Measurements from ENCODE around the gene POLA1.
A peak's percentile ranks its signal among the peaks of the same experiment; 100 is the strongest.

The POLA1 gene

GRCh38 chrX:25007059-25008053, 313.6 kb downstream of the POLA1 start:
- H3K27ac ChIP-seq, result no peak overlapping the region
- no peak for TF ChIP-seq CTCF (conservative IDR thresholded peaks at IDR 0.05)
- no peak for TF ChIP-seq ZFX (IDR thresholded peaks at IDR 0.05)

DNA sequence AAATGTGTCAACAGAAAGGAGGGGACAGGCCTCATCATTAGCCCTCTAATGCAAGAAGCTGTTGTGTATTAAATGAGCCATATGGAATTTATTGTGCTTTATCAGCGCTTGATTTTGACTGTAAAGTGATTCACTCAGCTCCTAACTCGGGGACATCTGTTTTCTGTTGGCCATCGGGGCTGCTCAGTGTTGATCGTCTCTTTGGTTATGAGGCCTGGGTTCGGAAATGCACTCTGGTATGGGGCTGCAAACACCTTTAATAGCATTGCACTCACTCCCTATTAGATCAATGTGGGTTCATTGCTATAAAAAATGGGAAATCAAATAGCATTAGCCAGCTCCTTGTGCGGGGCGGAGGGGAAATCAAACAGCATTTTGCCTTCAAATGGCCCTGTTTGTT, 315.7 kb downstream of the POLA1 start:
- no peak overlapping the region for H3K27ac ChIP-seq
- TF ChIP-seq ZFX (IDR thresholded peaks at IDR 0.05) (no peak), CTCF (conservative IDR thresholded peaks at IDR 0.05) (no peak)

GRCh38 chrX:25010784-25011588, 317.3 kb downstream of the POLA1 start:
- H3K27ac ChIP-seq, result no peak overlapping the region
- TF ChIP-seq CTCF (conservative IDR thresholded peaks at IDR 0.05) (no peak), ZFX (IDR thresholded peaks at IDR 0.05) (no peak)

DNA sequence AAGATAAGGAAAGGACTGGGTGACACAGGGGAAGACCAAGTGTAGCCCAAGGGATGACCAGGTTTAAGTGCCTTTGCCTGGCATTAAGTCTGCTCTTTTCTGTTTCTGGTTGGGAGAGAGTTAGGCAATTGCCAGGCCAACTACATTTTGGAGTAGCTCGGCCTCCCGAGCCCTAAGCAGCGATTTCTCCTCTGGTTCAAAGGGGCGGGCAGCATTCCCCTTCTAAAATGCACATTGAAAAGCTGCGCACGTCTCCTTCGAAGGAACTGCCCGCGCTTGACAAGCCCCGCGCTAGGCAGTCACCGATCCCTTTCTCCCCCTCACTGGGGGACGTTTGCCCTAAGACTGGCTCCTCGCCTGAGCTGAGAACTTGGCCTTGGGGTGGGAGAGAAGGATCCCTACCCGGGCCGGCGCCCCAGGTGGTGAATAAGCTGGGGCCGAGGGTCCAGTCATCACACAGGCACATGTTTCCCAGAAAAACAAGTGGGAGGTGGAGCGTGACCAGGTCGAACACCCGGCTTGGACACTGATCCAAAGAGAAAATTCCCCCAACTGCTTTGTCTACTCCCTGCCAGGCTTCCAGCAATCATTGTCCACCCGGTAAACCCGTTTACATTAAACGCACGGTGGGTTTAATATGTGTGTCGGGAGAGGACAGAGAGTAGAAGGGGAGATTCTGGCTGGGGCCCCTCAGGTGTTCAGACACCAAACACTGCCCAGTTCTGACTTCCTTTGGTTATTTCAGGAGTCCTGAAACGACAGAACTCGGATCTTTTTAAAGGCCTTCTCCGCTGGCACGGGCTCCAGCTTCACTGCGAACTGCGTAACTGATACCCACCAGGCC, 318.1 kb downstream of the POLA1 start:
- no peak for TF ChIP-seq ZFX (IDR thresholded peaks at IDR 0.05)
- TF ChIP-seq CTCF (conservative IDR thresholded peaks at IDR 0.05), result no peak
- no peak overlapping the region for H3K27ac ChIP-seq

DNA sequence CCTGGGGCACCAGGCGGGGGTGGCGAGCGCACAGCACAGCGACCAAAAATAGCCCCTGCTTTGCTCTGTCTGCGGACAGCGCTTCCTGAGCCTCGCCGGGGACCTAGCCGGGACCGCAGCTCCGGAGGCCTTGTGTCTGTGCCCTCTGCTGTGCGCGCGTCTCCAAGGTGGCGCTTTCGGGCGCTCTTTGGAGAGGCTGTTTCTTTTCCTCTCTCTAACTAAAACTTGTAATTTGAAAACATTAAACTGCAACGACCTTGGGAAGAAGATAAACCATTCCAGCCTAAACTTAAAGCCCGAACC, 318.7 kb downstream of the POLA1 start:
- peak overlapping the region; percentile 23; the same call in 1 of the 2 replicates for H3K27ac ChIP-seq
- TF ChIP-seq CTCF (conservative IDR thresholded peaks at IDR 0.05) (no peak), ZFX (IDR thresholded peaks at IDR 0.05) (no peak)

GRCh38 chrX:25012793-25013631, 319.3 kb downstream of the POLA1 start:
- H3K27ac ChIP-seq, result peak overlapping the region; percentile 23
- TF ChIP-seq ZFX (IDR thresholded peaks at IDR 0.05) (no peak), CTCF (conservative IDR thresholded peaks at IDR 0.05) (no peak)

Data from C4-2B (cell line).